H1 (cell line): ENCODE data around the gene BIN2. TPM values are rescaled to one million over a fixed set of nuclear protein-coding genes. Genes with fewer than 3 reads are reported as not detected.

Experiments
- ASH2L ChIP-seq: fragments of 200-600, 300-600 bp; sonication (generic); IDR thresholded peaks from one replicate; pipeline ENCODE4 v1.7.1; 2017; ENCODE audit warnings: low read length
- GTF2F1 ChIP-seq: IDR thresholded peaks from 2 replicates; pipeline ENCODE4 v1.6.1; 2012; ENCODE audit warnings: low read depth, low read length, improper control_type of control experiment, borderline replicate concordance
- NANOG ChIP-seq: IDR thresholded peaks from 2 replicates; pipeline ENCODE4 v1.6.1; 2011; ENCODE audit warnings: low read length, low read depth, mild to moderate bottlenecking, inconsistent platforms; ENCODE audit not compliant: insufficient read depth, poor library complexity, severe bottlenecking
- NRF1 ChIP-seq: IDR thresholded peaks from 2 replicates; pipeline ENCODE4 v1.6.1; 2011; ENCODE audit warnings: mild to moderate bottlenecking, low read depth, low read length, improper control_type of control experiment
- RXRA ChIP-seq: IDR thresholded peaks from 2 replicates; pipeline ENCODE4 v1.6.1; 2011; ENCODE audit warnings: low read depth, mild to moderate bottlenecking, low read length, moderate library complexity; ENCODE audit not compliant: insufficient read depth
- SIRT6 ChIP-seq: IDR thresholded peaks from one replicate; pipeline ENCODE4 v1.7.1; 2012; ENCODE audit warnings: low read length, inconsistent platforms
- TAF1 ChIP-seq: IDR thresholded peaks from 2 replicates; pipeline ENCODE4 v1.6.1; 2011; ENCODE audit warnings: mild to moderate bottlenecking, low read depth, low read length
- YY1 ChIP-seq: IDR thresholded peaks from 2 replicates; pipeline ENCODE4 v1.6.1; 2011; ENCODE audit warnings: low read depth, mild to moderate bottlenecking, low read length
- polyA plus RNA-seq, 7 experiments: library from polyadenylated mRNA; depleted of rRNA in 3 of 7; stranded (reverse) in 5 of 7; unstranded in 2 of 7; fragments of >200 nt in 5 of 7; fragments of 200-250 nt in 2 of 7; gene quantifications; 1 replicate in 5 of 7; 2 replicates in 1 of 7; 4 replicates in 1 of 7; pipeline versions ENCODE4 v1.2.1 to v1.2.3, GENCODE V29; 2011 to 2013; ENCODE audit warnings: missing spikeins in 2 of 7, mixed read lengths in 2 of 7
- total RNA-seq: library from RNA; stranded (reverse); fragmentation: NEBNext Ultra II Directional; extraction: Animal tissue kit (Norgen Biotek cat#: 25700); gene quantifications from 2 replicates; pipeline ENCODE4 v1.2.1, GENCODE V29; 2021
- TF ChIP-seq, protein P1 (sequence below): fragments of 300-600 bp; sonication (generic); IDR thresholded peaks from 2 replicates; pipeline ENCODE4 v1.7.1; 2012; ENCODE audit warnings: low read length, moderate library complexity, mild to moderate bottlenecking, inconsistent platforms; ENCODE audit not compliant: insufficient replicate concordance

Gene BIN2
- total and polyA plus RNA-seq, 2 of the 8 experiments (the other 6 are each of a cell fraction or from before 2014, with no cell fraction given): not detected

DNA sequence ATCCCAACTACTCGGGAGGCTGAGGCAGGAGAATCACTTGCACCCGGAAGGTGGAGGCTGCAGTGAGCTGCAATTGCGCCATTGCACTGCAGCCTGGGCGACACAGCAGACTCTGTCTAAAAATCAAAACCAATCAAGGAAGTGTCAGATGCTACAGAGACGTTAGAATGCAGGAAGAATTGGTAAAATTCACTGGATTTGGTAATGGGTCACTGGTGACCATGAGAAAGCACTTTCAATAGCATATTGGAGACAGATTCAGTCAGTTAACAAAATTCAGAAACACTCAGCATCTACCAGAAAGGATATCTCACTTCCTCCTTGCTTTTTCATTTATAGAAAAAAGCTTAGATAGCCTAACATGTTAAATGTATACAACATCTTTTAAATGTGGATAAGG, 17.5 kb downstream of the BIN2 start (continued):
- TF ChIP-seq ASH2L: no peak
- TF ChIP-seq, protein P1, sequence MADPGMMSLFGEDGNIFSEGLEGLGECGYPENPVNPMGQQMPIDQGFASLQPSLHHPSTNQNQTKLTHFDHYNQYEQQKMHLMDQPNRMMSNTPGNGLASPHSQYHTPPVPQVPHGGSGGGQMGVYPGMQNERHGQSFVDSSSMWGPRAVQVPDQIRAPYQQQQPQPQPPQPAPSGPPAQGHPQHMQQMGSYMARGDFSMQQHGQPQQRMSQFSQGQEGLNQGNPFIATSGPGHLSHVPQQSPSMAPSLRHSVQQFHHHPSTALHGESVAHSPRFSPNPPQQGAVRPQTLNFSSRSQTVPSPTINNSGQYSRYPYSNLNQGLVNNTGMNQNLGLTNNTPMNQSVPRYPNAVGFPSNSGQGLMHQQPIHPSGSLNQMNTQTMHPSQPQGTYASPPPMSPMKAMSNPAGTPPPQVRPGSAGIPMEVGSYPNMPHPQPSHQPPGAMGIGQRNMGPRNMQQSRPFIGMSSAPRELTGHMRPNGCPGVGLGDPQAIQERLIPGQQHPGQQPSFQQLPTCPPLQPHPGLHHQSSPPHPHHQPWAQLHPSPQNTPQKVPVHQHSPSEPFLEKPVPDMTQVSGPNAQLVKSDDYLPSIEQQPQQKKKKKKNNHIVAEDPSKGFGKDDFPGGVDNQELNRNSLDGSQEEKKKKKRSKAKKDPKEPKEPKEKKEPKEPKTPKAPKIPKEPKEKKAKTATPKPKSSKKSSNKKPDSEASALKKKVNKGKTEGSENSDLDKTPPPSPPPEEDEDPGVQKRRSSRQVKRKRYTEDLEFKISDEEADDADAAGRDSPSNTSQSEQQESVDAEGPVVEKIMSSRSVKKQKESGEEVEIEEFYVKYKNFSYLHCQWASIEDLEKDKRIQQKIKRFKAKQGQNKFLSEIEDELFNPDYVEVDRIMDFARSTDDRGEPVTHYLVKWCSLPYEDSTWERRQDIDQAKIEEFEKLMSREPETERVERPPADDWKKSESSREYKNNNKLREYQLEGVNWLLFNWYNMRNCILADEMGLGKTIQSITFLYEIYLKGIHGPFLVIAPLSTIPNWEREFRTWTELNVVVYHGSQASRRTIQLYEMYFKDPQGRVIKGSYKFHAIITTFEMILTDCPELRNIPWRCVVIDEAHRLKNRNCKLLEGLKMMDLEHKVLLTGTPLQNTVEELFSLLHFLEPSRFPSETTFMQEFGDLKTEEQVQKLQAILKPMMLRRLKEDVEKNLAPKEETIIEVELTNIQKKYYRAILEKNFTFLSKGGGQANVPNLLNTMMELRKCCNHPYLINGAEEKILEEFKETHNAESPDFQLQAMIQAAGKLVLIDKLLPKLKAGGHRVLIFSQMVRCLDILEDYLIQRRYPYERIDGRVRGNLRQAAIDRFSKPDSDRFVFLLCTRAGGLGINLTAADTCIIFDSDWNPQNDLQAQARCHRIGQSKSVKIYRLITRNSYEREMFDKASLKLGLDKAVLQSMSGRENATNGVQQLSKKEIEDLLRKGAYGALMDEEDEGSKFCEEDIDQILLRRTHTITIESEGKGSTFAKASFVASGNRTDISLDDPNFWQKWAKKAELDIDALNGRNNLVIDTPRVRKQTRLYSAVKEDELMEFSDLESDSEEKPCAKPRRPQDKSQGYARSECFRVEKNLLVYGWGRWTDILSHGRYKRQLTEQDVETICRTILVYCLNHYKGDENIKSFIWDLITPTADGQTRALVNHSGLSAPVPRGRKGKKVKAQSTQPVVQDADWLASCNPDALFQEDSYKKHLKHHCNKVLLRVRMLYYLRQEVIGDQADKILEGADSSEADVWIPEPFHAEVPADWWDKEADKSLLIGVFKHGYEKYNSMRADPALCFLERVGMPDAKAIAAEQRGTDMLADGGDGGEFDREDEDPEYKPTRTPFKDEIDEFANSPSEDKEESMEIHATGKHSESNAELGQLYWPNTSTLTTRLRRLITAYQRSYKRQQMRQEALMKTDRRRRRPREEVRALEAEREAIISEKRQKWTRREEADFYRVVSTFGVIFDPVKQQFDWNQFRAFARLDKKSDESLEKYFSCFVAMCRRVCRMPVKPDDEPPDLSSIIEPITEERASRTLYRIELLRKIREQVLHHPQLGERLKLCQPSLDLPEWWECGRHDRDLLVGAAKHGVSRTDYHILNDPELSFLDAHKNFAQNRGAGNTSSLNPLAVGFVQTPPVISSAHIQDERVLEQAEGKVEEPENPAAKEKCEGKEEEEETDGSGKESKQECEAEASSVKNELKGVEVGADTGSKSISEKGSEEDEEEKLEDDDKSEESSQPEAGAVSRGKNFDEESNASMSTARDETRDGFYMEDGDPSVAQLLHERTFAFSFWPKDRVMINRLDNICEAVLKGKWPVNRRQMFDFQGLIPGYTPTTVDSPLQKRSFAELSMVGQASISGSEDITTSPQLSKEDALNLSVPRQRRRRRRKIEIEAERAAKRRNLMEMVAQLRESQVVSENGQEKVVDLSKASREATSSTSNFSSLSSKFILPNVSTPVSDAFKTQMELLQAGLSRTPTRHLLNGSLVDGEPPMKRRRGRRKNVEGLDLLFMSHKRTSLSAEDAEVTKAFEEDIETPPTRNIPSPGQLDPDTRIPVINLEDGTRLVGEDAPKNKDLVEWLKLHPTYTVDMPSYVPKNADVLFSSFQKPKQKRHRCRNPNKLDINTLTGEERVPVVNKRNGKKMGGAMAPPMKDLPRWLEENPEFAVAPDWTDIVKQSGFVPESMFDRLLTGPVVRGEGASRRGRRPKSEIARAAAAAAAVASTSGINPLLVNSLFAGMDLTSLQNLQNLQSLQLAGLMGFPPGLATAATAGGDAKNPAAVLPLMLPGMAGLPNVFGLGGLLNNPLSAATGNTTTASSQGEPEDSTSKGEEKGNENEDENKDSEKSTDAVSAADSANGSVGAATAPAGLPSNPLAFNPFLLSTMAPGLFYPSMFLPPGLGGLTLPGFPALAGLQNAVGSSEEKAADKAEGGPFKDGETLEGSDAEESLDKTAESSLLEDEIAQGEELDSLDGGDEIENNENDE: no peak
- TF ChIP-seq YY1: no peak
- no peak for TF ChIP-seq NANOG
- TF ChIP-seq NRF1: no peak
- TF ChIP-seq TAF1: no peak
- TF ChIP-seq SIRT6: no peak
- TF ChIP-seq GTF2F1: no peak
- no peak for TF ChIP-seq RXRA
